H1 (cell line): Measurements from ENCODE around the gene CSNK2B. TPM values are rescaled to one million over a fixed set of nuclear protein-coding genes. Genes with fewer than 3 reads are reported as not detected.

Source experiments
- ASH2L ChIP-seq: fragments of 200-600, 300-600 bp; sonication (generic); IDR thresholded peaks from one replicate; pipeline ENCODE4 v1.7.1; 2017; ENCODE audit warnings: low read length
- CBX8 ChIP-seq: fragments of 300-800, 300-1000 bp; sonication (generic); IDR thresholded peaks from 2 replicates; pipeline ENCODE4 v1.7.1; 2016; ENCODE audit warnings: low read depth, low read length, borderline replicate concordance
- CREB1 ChIP-seq: IDR thresholded peaks from 2 replicates; pipeline ENCODE4 v1.6.1; 2012; ENCODE audit warnings: inconsistent platforms
- CTBP2 ChIP-seq: IDR thresholded peaks from 2 replicates; pipeline ENCODE4 v1.7.0; 2011; ENCODE audit warnings: borderline replicate concordance, mild to moderate bottlenecking, moderate library complexity, mixed read lengths, low read length; ENCODE audit not compliant: insufficient read depth, insufficient read length
- EGR1 ChIP-seq: IDR thresholded peaks from 2 replicates; pipeline ENCODE4 v1.6.1; 2011; ENCODE audit warnings: low read depth, low read length, borderline replicate concordance
- KDM5A ChIP-seq: fragments of 200-600 bp; IDR thresholded peaks from 2 replicates; pipeline ENCODE4 v1.7.1; 2012; ENCODE audit warnings: mild to moderate bottlenecking, low read length, inconsistent platforms, mixed read lengths
- RAD21 ChIP-seq, 2 experiments: IDR thresholded peaks in 1 of 2; conservative IDR thresholded peaks in 1 of 2; 2 replicates each; pipeline ENCODE4 v1.6.1; 2011; ENCODE audit warnings: low read depth in 2 of 2, low read length in 2 of 2, improper control_type of control experiment in 1 of 2, inconsistent platforms in 1 of 2, mild to moderate bottlenecking in 1 of 2, moderate library complexity in 1 of 2
- SAP30 ChIP-seq: fragments of 300-600 bp; sonication (generic); IDR thresholded peaks from 2 replicates; pipeline ENCODE4 v1.7.1; 2012; ENCODE audit warnings: low read length, moderate library complexity, mild to moderate bottlenecking, inconsistent platforms; ENCODE audit not compliant: insufficient read depth, insufficient replicate concordance
- SIN3A ChIP-seq, 2 experiments: IDR thresholded peaks in 1 of 2; conservative IDR thresholded peaks in 1 of 2; 2 replicates each; pipeline ENCODE4 v1.6.1; 2011 to 2012; ENCODE audit warnings: low read length in 2 of 2, improper control_type of control experiment in 1 of 2, low read depth in 1 of 2, mild to moderate bottlenecking in 1 of 2
- SIX5 ChIP-seq: IDR thresholded peaks from 2 replicates; pipeline ENCODE4 v1.6.1; 2011; ENCODE audit warnings: mild to moderate bottlenecking, low read depth, low read length
- SP2 ChIP-seq: IDR thresholded peaks from 2 replicates; pipeline ENCODE4 v1.6.1; 2012; ENCODE audit warnings: mild to moderate bottlenecking, low read length, inconsistent platforms
- SP4 ChIP-seq: IDR thresholded peaks from 2 replicates; pipeline ENCODE4 v1.6.1; 2012; ENCODE audit warnings: low read length, inconsistent platforms
- polyA plus RNA-seq, 7 experiments: library from polyadenylated mRNA; depleted of rRNA in 3 of 7; stranded (reverse) in 5 of 7; unstranded in 2 of 7; fragments of >200 nt in 5 of 7; fragments of 200-250 nt in 2 of 7; gene quantifications; 1 replicate in 5 of 7; 2 replicates in 1 of 7; 4 replicates in 1 of 7; pipeline versions ENCODE4 v1.2.1 to v1.2.3, GENCODE V29; 2011 to 2013; ENCODE audit warnings: missing spikeins in 2 of 7, mixed read lengths in 2 of 7
- total RNA-seq: library from RNA; stranded (reverse); fragmentation: NEBNext Ultra II Directional; extraction: Animal tissue kit (Norgen Biotek cat#: 25700); gene quantifications from 2 replicates; pipeline ENCODE4 v1.2.1, GENCODE V29; 2021
- TF ChIP-seq, protein P1 (sequence below): IDR thresholded peaks from 2 replicates; pipeline ENCODE4 v1.6.1; 2012; ENCODE audit warnings: inconsistent platforms
- TF ChIP-seq, protein P2 (sequence below), 3 experiments: IDR thresholded peaks; 1 replicate in 2 of 3; 2 replicates in 1 of 3; pipeline versions ENCODE4 v1.5.1 to v1.6.1; 2011; ENCODE audit warnings: low read length in 3 of 3, mild to moderate bottlenecking in 3 of 3, inconsistent platforms in 2 of 3, low read depth in 1 of 3, moderate library complexity in 1 of 3; ENCODE audit not compliant: insufficient read depth in 1 of 3; ENCODE audit errors: control extremely low read depth in 1 of 3

The CSNK2B gene
- total and polyA plus RNA-seq, 2 of the 8 experiments (the other 6 are each of a cell fraction or from before 2014, with no cell fraction given): 169 to 208 TPM

- TF ChIP-seq, protein P1, sequence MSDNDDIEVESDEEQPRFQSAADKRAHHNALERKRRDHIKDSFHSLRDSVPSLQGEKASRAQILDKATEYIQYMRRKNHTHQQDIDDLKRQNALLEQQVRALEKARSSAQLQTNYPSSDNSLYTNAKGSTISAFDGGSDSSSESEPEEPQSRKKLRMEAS: 0 out of 2 replicates have a peak, but pooled peaks have one; percentile 23
- TF ChIP-seq SIX5: no peak
- no peak for TF ChIP-seq SAP30
- no peak for TF ChIP-seq KDM5A
- peak; percentile 89 for TF ChIP-seq EGR1
- no peak for TF ChIP-seq CTBP2
- TF ChIP-seq CBX8: no peak
- TF ChIP-seq ASH2L: peak; percentile 26
- no peak; the same call in 1 of the 2 replicates for TF ChIP-seq SP4
- peak; percentile 53 to 83; a peak in 2 of 4 replicates for TF ChIP-seq SIN3A (conservative IDR thresholded peaks at IDR 0.05 in 1 of 2, IDR thresholded peaks at IDR 0.05 in 1 of 2; ENCODE audit: low read depth in 1 of 2, low read length in 2 of 2)
- TF ChIP-seq, protein P2, sequence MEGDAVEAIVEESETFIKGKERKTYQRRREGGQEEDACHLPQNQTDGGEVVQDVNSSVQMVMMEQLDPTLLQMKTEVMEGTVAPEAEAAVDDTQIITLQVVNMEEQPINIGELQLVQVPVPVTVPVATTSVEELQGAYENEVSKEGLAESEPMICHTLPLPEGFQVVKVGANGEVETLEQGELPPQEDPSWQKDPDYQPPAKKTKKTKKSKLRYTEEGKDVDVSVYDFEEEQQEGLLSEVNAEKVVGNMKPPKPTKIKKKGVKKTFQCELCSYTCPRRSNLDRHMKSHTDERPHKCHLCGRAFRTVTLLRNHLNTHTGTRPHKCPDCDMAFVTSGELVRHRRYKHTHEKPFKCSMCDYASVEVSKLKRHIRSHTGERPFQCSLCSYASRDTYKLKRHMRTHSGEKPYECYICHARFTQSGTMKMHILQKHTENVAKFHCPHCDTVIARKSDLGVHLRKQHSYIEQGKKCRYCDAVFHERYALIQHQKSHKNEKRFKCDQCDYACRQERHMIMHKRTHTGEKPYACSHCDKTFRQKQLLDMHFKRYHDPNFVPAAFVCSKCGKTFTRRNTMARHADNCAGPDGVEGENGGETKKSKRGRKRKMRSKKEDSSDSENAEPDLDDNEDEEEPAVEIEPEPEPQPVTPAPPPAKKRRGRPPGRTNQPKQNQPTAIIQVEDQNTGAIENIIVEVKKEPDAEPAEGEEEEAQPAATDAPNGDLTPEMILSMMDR (IDR thresholded peaks at IDR 0.05; ENCODE audit: control extremely low read depth in 1 of 3, insufficient read depth in 1 of 3, low read depth in 1 of 3, low read length in 3 of 3): no peak
- TF ChIP-seq RAD21 (IDR thresholded peaks at IDR 0.05 in 1 of 2, conservative IDR thresholded peaks at IDR 0.05 in 1 of 2; ENCODE audit: low read depth in 2 of 2, low read length in 2 of 2): peak in 1 of 2 experiments; percentile 3; a peak in 1 of 4 replicates
- TF ChIP-seq CREB1: no peak; the same call in none of the 2 replicates
- no peak for TF ChIP-seq SP2
These were observed 5.3 kb upstream of the CSNK2B start, which contains the start of gene C6orf47 (continued) for GRCh38 chr6:31660381-31661261.
